ENCODE measurements around the gene SHANK2.

The SHANK2 gene

DNA sequence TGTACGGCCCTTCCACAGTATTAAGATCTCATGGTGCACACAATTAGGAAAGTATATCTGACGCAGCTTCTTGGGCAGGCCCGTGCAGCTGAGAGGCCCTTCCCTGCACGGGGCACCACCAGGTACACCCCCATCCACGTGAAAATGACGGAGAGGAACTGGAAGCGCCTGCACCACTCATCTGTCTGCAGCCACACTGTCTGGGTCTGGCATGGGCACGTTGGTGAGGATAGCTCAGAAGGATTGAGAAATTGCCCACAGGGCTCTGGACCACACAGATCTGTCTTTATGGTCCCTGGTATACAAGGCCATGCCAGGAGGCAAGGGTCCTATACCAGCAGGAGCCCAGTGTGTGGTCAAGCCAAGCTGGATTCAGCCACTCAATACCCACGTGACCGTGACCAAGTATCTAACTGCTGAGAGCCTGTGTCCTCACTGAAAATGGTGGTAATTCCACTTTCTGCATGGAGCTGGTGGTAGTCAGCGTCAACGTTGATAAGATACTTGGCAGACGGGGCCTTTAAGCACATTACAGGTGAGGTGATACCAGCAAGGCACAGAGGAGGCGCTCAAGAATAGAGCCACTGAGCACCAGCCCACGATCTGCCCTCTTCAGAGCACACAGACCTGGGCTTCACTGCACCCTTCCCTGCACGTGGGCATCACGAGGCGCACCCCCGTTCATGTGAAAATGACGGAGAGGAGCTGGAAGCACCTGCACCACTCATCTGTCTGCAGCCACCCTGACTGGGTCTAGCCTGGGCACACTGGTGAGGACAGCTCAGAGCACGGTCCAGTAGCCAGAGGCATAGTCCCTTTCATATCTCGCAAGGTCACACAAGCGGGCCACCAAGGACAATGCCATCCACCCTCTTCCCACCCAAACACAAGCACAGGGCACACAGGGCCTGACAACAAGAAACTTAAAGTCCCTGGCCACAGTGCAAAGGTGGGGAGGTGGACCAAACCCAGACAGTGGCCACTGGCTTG lies 28.4 kb downstream of the SHANK2 start:
- TF ChIP-seq ZNF274 (IDR thresholded peaks at IDR 0.05; ENCODE audit: low read depth, low read length): no peak
- no peak for TF ChIP-seq SUZ12 (IDR thresholded peaks at IDR 0.05; ENCODE audit: extremely low read depth, insufficient read depth, insufficient read length)
- no peak for TF ChIP-seq YY1 (IDR thresholded peaks at IDR 0.05; ENCODE audit: insufficient read depth, insufficient read length)
- no peaks in the 10 kb centered on the region for H3K36me3 ChIP-seq (ENCODE audit: insufficient read depth, insufficient read length, low read length)
- H3K4me3 ChIP-seq (ENCODE audit: insufficient read length, low read depth): no peak overlapping the region
- DNase-seq (ENCODE audit: low read depth, low spot score): no peak
- no peak overlapping the region for H3K9ac ChIP-seq (ENCODE audit: insufficient read length, low read depth)
- no peaks in the 10 kb centered on the region for H3K27me3 ChIP-seq (ENCODE audit: insufficient read depth, insufficient read length)
- no peaks in the 10 kb centered on the region for H3K4me1 ChIP-seq (ENCODE audit: insufficient read depth, insufficient read length)
- peaks cover 9% of the 10 kb centered on the region; the same call in 1 of the 2 replicates for H3K9me3 ChIP-seq (ENCODE audit: insufficient read depth, low read length)

DNA sequence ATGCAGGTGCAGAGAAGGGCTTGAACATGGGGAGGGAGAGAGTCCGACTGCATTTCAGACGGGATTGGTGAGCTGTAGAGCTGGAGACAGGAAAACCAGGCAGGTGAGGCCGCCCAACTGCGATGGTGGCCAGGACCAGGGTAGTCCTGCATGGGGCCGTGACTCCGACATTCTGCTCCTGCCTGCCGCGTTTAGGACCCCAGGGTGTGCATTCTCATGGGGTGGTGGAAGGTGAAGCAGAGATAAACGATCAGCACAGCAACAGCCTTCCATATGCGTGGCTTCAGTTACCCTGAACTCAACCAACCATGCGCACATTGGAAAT lies 29.3 kb downstream of the SHANK2 start:
- TF ChIP-seq SUZ12 (IDR thresholded peaks at IDR 0.05; ENCODE audit: extremely low read depth, insufficient read depth, insufficient read length) (no peak), ZNF274 (IDR thresholded peaks at IDR 0.05; ENCODE audit: low read depth, low read length) (no peak), YY1 (IDR thresholded peaks at IDR 0.05; ENCODE audit: insufficient read depth, insufficient read length) (no peak)
- DNase-seq (ENCODE audit: low read depth, low spot score): no peak
- H3K27me3 ChIP-seq (ENCODE audit: insufficient read depth, insufficient read length): no peaks in the 10 kb centered on the region
- H3K36me3 ChIP-seq (ENCODE audit: insufficient read depth, insufficient read length, low read length): no peaks in the 10 kb centered on the region
- H3K4me3 ChIP-seq (ENCODE audit: insufficient read length, low read depth): no peak overlapping the region
- no peak overlapping the region for H3K9ac ChIP-seq (ENCODE audit: insufficient read length, low read depth)
- peaks cover 9% of the 10 kb centered on the region; the same call in 1 of the 2 replicates for H3K9me3 ChIP-seq (ENCODE audit: insufficient read depth, low read length)
- H3K4me1 ChIP-seq (ENCODE audit: insufficient read depth, insufficient read length): no peaks in the 10 kb centered on the region

GRCh38 chr11:71222318-71223080 lies 29.9 kb downstream of the SHANK2 start:
- no peak overlapping the region for H3K9ac ChIP-seq (ENCODE audit: insufficient read length, low read depth)
- TF ChIP-seq SUZ12 (IDR thresholded peaks at IDR 0.05; ENCODE audit: extremely low read depth, insufficient read depth, insufficient read length) (no peak), YY1 (IDR thresholded peaks at IDR 0.05; ENCODE audit: insufficient read depth, insufficient read length) (no peak), ZNF274 (IDR thresholded peaks at IDR 0.05; ENCODE audit: low read depth, low read length) (no peak)
- no peaks in the 10 kb centered on the region for H3K36me3 ChIP-seq (ENCODE audit: insufficient read depth, insufficient read length, low read length)
- H3K4me1 ChIP-seq (ENCODE audit: insufficient read depth, insufficient read length): no peaks in the 10 kb centered on the region
- H3K4me3 ChIP-seq (ENCODE audit: insufficient read length, low read depth): no peak overlapping the region
- DNase-seq (ENCODE audit: low read depth, low spot score): no peak
- H3K9me3 ChIP-seq (ENCODE audit: insufficient read depth, low read length): peaks cover 8% of the 10 kb centered on the region; the same call in 1 of the 2 replicates
- H3K27me3 ChIP-seq (ENCODE audit: insufficient read depth, insufficient read length): no peaks in the 10 kb centered on the region

DNA sequence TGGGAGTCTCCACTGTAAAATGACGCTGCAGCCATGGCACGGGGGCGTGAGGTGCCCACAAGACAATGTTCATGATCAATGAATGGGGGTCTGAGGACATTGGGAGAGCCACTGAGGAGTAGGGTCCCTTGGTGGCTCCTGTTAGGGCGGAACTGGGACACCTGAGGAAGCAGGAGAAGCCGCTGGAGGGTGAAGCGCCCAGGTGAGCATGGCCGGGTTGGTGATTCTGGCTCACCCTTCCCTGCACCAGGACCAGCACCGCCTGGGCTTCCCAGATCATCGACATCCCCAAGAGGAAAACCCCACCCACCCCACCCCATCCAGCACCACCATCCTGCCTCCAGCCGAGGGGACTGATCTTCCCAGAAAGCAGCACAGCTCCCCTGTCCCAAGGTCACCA lies 30.6 kb downstream of the SHANK2 start:
- H3K27me3 ChIP-seq (ENCODE audit: insufficient read depth, insufficient read length): no peaks in the 10 kb centered on the region
- no peak overlapping the region for H3K4me3 ChIP-seq (ENCODE audit: insufficient read length, low read depth)
- H3K4me1 ChIP-seq (ENCODE audit: insufficient read depth, insufficient read length): no peaks in the 10 kb centered on the region
- no peak overlapping the region for H3K9ac ChIP-seq (ENCODE audit: insufficient read length, low read depth)
- no peak for TF ChIP-seq ZNF274 (IDR thresholded peaks at IDR 0.05; ENCODE audit: low read depth, low read length)
- TF ChIP-seq YY1 (IDR thresholded peaks at IDR 0.05; ENCODE audit: insufficient read depth, insufficient read length): no peak
- TF ChIP-seq SUZ12 (IDR thresholded peaks at IDR 0.05; ENCODE audit: extremely low read depth, insufficient read depth, insufficient read length): no peak
- no peaks in the 10 kb centered on the region for H3K36me3 ChIP-seq (ENCODE audit: insufficient read depth, insufficient read length, low read length)
- DNase-seq (ENCODE audit: low read depth, low spot score): no peak
- H3K9me3 ChIP-seq (ENCODE audit: insufficient read depth, low read length): peaks cover under 1% of the 10 kb centered on the region; the same call in 1 of the 2 replicates

- H3K9me3 ChIP-seq (ENCODE audit: insufficient read depth, low read length): no peaks in the 10 kb centered on the region
- no peak overlapping the region for H3K9ac ChIP-seq (ENCODE audit: insufficient read length, low read depth)
- no peak for DNase-seq (ENCODE audit: low read depth, low spot score)
- no peaks in the 10 kb centered on the region for H3K36me3 ChIP-seq (ENCODE audit: insufficient read depth, insufficient read length, low read length)
- H3K27me3 ChIP-seq (ENCODE audit: insufficient read depth, insufficient read length): no peaks in the 10 kb centered on the region
- H3K4me3 ChIP-seq (ENCODE audit: insufficient read length, low read depth): no peak overlapping the region
- no peaks in the 10 kb centered on the region for H3K4me1 ChIP-seq (ENCODE audit: insufficient read depth, insufficient read length)
- TF ChIP-seq SUZ12 (IDR thresholded peaks at IDR 0.05; ENCODE audit: extremely low read depth, insufficient read depth, insufficient read length) (no peak), ZNF274 (IDR thresholded peaks at IDR 0.05; ENCODE audit: low read depth, low read length) (no peak), YY1 (IDR thresholded peaks at IDR 0.05; ENCODE audit: insufficient read depth, insufficient read length) (no peak)
These were observed 31.2 kb downstream of the SHANK2 start for GRCh38 chr11:71221201-71221600.

DNA sequence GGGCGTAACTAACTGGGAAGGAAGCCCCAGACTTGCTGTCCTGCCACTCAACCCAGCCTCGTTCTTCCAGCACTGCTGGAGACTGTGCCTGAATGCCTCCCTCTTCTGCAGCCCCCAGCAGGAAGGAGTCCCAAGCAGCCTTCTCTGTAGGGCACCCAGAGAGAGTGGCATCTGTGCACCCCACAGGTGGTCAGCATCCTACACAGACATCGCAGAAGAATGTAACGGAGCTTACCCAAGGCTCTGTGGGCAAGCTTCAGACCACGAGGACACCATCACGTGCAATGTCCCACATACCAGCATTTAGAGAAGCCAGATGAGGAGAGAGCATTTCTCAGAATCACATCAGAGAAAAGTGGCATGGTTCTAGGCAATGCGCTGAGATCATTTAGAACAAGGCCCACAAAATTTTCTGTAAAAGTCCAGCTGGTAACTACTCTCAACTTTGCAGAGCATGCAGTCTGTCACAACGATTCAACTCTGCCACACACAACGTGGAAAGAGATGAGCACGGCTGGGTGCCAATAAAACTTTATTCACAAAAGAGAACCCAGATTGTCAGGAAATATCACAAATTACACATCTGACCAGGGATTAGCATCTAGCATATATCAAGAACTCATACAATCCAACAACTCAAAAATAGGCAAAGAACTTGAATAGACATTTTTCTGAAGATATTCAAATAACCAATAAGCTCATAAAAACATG lies 33.4 kb downstream of the SHANK2 start:
- TF ChIP-seq ZNF274 (IDR thresholded peaks at IDR 0.05; ENCODE audit: low read depth, low read length): no peak
- no peak for TF ChIP-seq YY1 (IDR thresholded peaks at IDR 0.05; ENCODE audit: insufficient read depth, insufficient read length)
- TF ChIP-seq SUZ12 (IDR thresholded peaks at IDR 0.05; ENCODE audit: extremely low read depth, insufficient read depth, insufficient read length): no peak
- Histone ChIP-seq H3K4me1 (ENCODE audit: insufficient read depth, insufficient read length) (no peaks in the 10 kb centered on the region), H3K9ac (ENCODE audit: insufficient read length, low read depth) (no peak overlapping the region), H3K36me3 (ENCODE audit: insufficient read depth, insufficient read length, low read length) (no peaks in the 10 kb centered on the region), H3K9me3 (ENCODE audit: insufficient read depth, low read length) (no peaks in the 10 kb centered on the region), H3K27me3 (ENCODE audit: insufficient read depth, insufficient read length) (no peaks in the 10 kb centered on the region), H3K4me3 (ENCODE audit: insufficient read length, low read depth) (no peak overlapping the region)
- DNase-seq (ENCODE audit: low read depth, low spot score): no peak
